Colon (tissue), 2 donors: ENCODE data around the gene ATP8A2.
"Not testable (repeated sequence)": the region's sequence is repeated elsewhere in the genome, so short reads cannot be mapped to it uniquely, and the experiment has no call there.

Experiments used
- FAIRE-seq: peaks from 2 replicates; lab custom pipeline; 2012; peaks lifted over from hg19 to GRCh38; lab: Jason Lieb, UNC
- donor health status: control.
- donor health status: control.

The ATP8A2 gene

GRCh38 chr13:25371875-25372283 lies at the start of gene ATP8A2:
TSS of gene ATP8A2 (plus strand) at chr13:25371974. CDS start at chr13:25372213, 239 bp downstream.
- FAIRE-seq: no peak

GRCh38 chr13:25324100-25324499 lies 47.7 kb upstream of the ATP8A2 start:
- FAIRE-seq: no peak

- FAIRE-seq: no peak
These were observed 42.1 kb upstream of the ATP8A2 start for GRCh38 chr13:25329706-25330105.

- FAIRE-seq: no peak
These were observed 41.2 kb upstream of the ATP8A2 start for GRCh38 chr13:25330541-25330940.

- no peak for FAIRE-seq
These were observed 35.9 kb upstream of the ATP8A2 start for GRCh38 chr13:25335856-25336255.

GRCh38 chr13:25345576-25345975 lies 26.2 kb upstream of the ATP8A2 start:
- no peak for FAIRE-seq

GRCh38 chr13:25347151-25347550 lies 24.6 kb upstream of the ATP8A2 start:
- FAIRE-seq: no peak

GRCh38 chr13:25351404-25351803 lies 20.4 kb upstream of the ATP8A2 start:
- FAIRE-seq: no peak

- no peak for FAIRE-seq
These were observed 19.5 kb upstream of the ATP8A2 start for GRCh38 chr13:25352230-25352629.

- FAIRE-seq: no peak
These were observed 19.0 kb upstream of the ATP8A2 start for GRCh38 chr13:25352806-25353205.

GRCh38 chr13:25353344-25353743 lies 18.4 kb upstream of the ATP8A2 start:
- no peak for FAIRE-seq

GRCh38 chr13:25354377-25354776 lies 17.4 kb upstream of the ATP8A2 start:
- no peak for FAIRE-seq

- not testable (repeated sequence) for FAIRE-seq
These were observed 11.3 kb upstream of the ATP8A2 start for GRCh38 chr13:25360443-25360842.

GRCh38 chr13:25365720-25366235 lies 6.0 kb upstream of the ATP8A2 start:
- no peak for FAIRE-seq

GRCh38 chr13:25371158-25371874 lies 458 bp upstream of the ATP8A2 start:
- no peak for FAIRE-seq

GRCh38 chr13:25372284-25373081 lies 709 bp downstream of the ATP8A2 start:
- no peak for FAIRE-seq

- no peak for FAIRE-seq
These were observed 4.1 kb downstream of the ATP8A2 start for GRCh38 chr13:25375727-25376358.

- no peak for FAIRE-seq
These were observed 5.6 kb downstream of the ATP8A2 start for GRCh38 chr13:25377244-25377962.

GRCh38 chr13:25378528-25378927 lies 6.8 kb downstream of the ATP8A2 start:
- no peak for FAIRE-seq

GRCh38 chr13:25379011-25379410 lies 7.2 kb downstream of the ATP8A2 start:
- FAIRE-seq: no peak

GRCh38 chr13:25380082-25380481 lies 8.3 kb downstream of the ATP8A2 start:
- FAIRE-seq: no peak

GRCh38 chr13:25380741-25381324 lies 9.1 kb downstream of the ATP8A2 start:
- FAIRE-seq: no peak
